ENCODE data around the gene TMEM79.
A peak's percentile ranks its signal among the peaks of the same experiment; 100 is the strongest.

The TMEM79 gene

DNA sequence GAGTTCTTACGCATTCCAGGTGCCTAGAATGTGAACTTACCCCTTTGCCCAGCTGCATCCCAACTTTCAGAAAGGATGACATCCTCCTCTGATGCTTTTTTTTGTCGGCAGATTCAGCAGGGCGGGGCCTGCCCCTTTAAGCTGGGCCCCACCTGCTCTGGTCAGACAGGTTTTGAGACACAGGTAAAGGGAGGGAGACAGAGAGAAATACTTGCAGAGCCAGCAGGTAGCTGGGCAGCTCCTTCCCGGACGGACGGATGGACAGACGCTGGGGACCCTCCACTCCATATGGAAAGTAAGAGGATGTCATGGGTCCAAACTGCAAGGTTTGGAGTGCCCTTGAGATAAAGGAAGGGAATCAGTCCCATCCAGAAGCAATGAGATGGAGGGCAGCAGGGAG, at the start of gene TMEM79:
TMEM79 (plus strand) TSS at position 214 of the 400 bp plus-strand sequence. CDS start 902 bp downstream, outside the sequence.
- intact Hi-C loops (cut with DNase I) = no loop called here
- no peak for DNase-seq

DNA sequence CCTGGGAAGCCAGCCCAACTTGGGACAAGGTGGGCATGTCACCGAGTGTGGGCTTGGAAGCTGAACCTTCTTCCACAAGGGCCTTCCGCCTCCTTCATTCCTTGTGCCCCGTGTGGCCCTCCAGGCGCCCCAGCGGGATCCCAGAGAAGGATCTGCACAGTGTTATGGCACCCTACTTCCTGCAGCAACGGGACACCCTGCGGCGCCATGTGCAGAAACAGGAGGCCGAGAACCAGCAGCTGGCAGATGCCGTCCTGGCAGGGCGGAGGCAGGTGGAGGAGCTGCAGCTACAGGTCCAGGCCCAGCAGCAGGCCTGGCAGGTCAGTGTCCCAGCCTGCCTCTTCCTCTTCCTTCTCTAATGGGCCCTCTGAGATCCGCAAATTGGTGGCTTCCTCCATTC, 48.0 kb upstream of the TMEM79 start:
- intact Hi-C loops (cut with DNase I) = no loop called here
- no peak for DNase-seq

DNA sequence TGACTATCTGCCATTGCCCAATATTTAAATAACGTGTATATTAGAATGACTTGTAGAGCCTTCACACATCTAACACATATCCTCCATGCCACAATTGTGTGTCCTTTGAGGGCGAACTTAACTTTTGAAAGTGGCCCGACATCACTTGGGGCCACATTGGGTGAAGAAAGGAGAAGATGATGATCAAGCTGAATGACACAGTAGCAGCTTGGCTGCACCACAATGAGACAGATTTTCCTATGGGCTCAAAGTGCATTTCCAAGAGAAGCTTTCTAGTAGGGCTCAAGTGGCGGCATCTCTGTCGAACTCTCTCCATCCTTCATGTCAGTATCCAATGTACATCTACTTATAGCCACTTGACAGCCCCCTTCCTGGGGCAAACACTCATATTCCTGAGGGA, 45.9 kb upstream of the TMEM79 start:
- intact Hi-C loops (cut with DNase I) = no loop called here
- DNase-seq = no peak

DNA sequence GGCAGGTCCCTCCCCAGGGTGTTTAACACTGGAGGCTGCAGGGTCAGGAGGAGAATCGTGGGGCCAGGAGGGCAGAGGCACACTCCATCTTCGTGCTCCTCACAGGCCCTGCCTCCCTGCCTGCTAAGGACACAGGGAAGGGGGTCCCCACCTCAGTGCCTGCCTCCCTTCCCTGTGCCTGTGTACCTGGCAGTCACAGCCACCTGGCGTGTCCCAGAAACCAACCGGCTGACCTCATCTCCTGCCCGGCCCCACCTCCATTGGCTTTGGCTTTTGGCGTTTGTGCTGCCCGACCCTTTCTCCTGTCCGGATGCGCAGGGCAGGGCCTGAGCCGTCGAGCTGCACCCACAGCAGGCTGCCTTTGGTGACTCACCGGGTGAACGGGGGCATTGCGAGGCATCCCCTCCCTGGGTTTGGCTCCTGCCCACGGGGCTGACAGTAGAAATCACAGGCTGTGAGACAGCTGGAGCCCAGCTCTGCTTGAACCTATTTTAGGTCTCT, 42.8 kb upstream of the TMEM79 start:
- peak in 35 of 42 donors; percentile 22 to 89 (median 60) for DNase-seq
- intact Hi-C loops (cut with DNase I) = no loop called here

- no peak for DNase-seq
- intact Hi-C loops (cut with DNase I) = no loop called here
These were observed 42.2 kb upstream of the TMEM79 start, which contains the start of gene BGLAP for GRCh38 chr1:156241926-156242325. Gene BGLAP, plus strand, starts transcription at chr1:156242184. Its CDS starts 48 bp downstream, at chr1:156242232.

- DNase-seq = no peak
- intact Hi-C loops (cut with DNase I) = no loop called here
These were observed 41.4 kb upstream of the TMEM79 start for GRCh38 chr1:156242738-156243137.

DNA sequence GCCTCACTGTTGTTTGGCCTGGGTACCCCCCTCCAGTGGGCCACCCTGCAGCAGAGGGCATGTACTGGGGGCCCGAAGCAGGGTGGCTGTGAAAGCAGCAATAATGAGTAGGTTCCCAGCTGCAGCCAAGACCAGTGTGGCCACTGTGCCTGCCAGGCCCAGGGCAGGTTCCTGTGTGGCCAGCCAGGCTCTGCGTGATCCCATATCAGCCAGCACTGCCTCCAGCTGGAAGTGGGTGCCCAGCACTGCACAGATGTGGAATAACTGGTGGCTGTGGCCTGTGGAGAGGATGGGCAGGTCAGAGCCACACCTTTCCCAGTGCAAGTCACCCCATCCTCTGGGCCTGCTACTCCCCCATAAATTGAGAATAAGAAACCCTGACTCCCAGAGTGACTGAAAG, 40.0 kb upstream of the TMEM79 start:
- intact Hi-C loops (cut with DNase I) = no loop called here
- no peak for DNase-seq

GRCh38 chr1:156244712-156245111, 39.4 kb upstream of the TMEM79 start:
- intact Hi-C loops (cut with DNase I) = no loop called here
- DNase-seq = no peak

GRCh38 chr1:156245451-156246232, 38.5 kb upstream of the TMEM79 start:
- peak in 6 of 42 donors; percentile 33 to 51 (median 39) for DNase-seq
- intact Hi-C loops (cut with DNase I) = no loop called here

DNA sequence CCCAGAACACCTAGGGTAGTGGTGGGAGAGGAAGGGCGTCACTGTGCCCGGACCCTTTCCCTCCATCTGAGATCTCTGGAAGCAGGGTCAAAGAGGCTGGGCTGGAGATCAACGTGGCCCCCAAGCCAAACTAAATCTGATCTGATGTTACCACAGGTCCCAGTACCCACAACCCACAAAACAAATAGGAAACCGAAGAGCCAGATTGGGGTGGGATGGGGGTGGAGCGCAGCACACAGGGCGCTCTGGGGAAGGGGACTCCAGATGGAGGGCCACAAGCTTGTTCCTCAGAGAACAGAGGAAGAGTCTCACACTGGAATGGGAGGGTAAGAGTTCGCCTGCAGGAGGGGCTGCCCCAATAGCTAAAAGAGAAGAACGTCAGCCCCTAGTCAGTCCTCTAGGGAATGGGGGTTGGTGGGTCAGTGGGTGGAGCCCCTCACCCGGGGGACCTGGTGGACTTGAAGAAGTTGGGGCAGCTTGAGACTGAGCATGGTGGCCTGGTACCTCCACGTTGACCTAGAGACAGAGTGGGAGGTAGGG, 37.8 kb upstream of the TMEM79 start:
- no peak for DNase-seq
- intact Hi-C loops (cut with DNase I) = no loop called here

DNA sequence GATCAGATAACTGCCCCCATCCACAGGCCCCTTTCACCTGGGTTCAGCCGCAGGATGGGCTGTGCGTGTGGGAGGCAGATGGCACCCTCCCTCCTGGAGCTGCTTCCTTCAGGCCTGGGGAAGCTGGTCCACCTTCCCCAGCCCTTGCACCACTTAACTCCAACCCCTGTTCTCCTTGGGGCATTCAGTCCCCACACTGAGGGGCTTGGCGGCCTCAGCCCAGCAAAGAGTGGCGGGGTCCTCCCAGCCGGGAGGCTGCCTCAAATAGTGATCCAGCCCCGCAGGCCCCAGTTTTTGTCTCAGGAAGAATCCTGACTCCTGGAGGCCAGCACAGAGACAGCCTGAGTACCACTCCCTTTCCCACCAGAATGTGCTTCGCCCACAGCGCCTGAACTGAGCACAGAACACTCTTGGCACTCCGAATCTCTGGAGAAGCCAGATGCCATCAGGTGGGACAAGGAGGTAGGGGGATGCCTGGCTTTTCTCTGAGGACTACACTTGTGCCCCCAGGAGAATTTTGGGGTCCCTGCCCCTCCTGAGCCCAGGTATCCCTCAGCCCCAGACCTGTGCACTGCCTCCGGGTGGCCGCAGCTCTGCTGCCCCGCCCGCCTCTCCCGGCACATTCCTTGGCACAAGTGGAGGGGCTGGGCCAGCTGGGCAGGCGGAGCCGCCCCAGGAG, 37.2 kb upstream of the TMEM79 start:
- intact Hi-C loops (cut with DNase I) = no loop called here
- peak in 23 of 42 donors; percentile 18 to 69 (median 50) for DNase-seq

GRCh38 chr1:156247460-156248322, 36.4 kb upstream of the TMEM79 start, which contains the start of gene PAQR6:
Gene PAQR6, minus strand, starts transcription at chr1:156248056. Its CDS starts 1,325 bp downstream, at chr1:156246731.
- peak; percentile 81 to 98 (median 94) for DNase-seq
- intact Hi-C loops (cut with DNase I) = no loop called here

DNA sequence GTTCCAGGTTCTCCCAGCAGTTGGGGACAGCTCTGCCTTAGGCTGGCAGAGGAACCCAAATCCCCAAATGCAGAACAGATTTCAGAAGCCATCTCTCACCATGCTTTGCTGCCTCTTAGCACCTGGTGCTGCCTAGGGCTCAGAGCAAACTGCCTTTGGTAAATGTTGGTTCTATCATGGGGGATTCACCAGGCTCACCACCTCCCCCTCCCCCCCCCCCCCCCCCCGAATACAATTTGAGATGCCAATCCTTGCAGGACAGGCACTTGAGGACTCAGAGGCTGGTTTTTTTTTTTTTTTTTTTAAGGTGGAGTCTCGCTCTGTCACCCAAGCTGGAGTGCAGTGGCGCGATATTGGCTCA, 35.8 kb upstream of the TMEM79 start:
- DNase-seq = no peak
- intact Hi-C loops (cut with DNase I) = no loop called here

GRCh38 chr1:156249593-156249992, 34.5 kb upstream of the TMEM79 start:
- no peak for DNase-seq
- intact Hi-C loops (cut with DNase I) = no loop called here

DNA sequence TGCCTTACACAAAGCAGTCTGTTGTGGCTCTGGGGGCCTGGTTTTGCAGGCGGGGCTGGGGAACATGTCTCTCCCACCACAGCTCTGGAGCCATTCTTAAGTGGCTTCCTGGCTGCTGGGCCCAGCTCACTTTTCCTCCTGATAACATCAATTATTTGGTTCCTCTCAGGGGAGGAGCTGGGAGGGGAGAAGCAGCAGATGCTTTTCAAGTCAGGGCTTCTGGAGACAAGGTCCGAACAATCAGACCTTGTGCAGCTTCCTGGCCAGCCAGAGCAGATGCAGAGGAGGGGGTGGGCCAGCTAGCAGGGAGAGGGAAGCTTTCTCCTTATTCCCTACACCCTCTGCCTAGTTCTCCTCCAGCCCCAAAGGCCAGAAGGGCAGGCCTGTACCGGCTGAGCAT, 32.6 kb upstream of the TMEM79 start:
- DNase-seq = peak in 11 of 42 donors; percentile 20 to 65 (median 42)
- intact Hi-C loops (cut with DNase I) = no loop called here

GRCh38 chr1:156253634-156254033, 30.5 kb upstream of the TMEM79 start:
- DNase-seq = no peak
- intact Hi-C loops (cut with DNase I) = no loop called here

GRCh38 chr1:156257711-156258110, 26.4 kb upstream of the TMEM79 start:
- intact Hi-C loops (cut with DNase I) = no loop called here
- peak in 6 of 42 donors; percentile 29 to 64 (median 44) for DNase-seq

DNA sequence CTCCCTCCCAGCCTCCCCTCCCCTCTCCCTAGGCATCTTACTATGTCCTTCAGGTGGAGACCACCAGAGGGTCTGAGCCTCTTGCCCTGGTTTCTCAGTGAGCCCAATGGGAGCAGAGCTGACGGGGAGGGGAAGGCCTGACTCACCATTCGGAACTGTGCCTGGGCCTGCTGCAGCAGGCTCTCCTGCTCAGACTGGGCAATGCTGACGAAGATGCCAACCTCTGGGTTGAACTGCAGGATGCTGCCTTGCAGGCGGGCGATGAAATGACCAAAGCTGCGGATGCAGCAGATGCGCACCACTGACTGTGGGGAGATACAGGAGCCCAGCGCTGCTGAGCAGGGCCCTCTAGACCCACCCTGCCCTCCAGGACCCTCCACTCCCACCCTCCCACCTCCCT, 25.3 kb upstream of the TMEM79 start:
- no peak for DNase-seq
- intact Hi-C loops (cut with DNase I) = no loop called here

- DNase-seq = peak in 32 of 42 donors; percentile 28 to 88 (median 70)
- intact Hi-C loops (cut with DNase I) = no loop called here
These were observed 24.3 kb upstream of the TMEM79 start for GRCh38 chr1:156259805-156260204.

Measured in head of caudate nucleus (tissue), 42 donors.